HG03558 (cell line): ENCODE results near the gene MIF4GD.
A peak's percentile ranks its signal among the peaks of the same experiment; 100 is the strongest.
"Not testable (repeated sequence)": the region's sequence is repeated elsewhere in the genome, so short reads cannot be mapped to it uniquely, and the experiment has no call there.

Experiments used
- ATAC-seq: cut with Tn5 transposase; IDR thresholded peaks from one replicate; pipeline ENCODE4 v1.9.1; 2021; ENCODE audit warnings: moderate number of reproducible peaks; ENCODE audit not compliant: unreplicated experiment; ENCODE audit errors: extremely low read depth

Gene MIF4GD

DNA sequence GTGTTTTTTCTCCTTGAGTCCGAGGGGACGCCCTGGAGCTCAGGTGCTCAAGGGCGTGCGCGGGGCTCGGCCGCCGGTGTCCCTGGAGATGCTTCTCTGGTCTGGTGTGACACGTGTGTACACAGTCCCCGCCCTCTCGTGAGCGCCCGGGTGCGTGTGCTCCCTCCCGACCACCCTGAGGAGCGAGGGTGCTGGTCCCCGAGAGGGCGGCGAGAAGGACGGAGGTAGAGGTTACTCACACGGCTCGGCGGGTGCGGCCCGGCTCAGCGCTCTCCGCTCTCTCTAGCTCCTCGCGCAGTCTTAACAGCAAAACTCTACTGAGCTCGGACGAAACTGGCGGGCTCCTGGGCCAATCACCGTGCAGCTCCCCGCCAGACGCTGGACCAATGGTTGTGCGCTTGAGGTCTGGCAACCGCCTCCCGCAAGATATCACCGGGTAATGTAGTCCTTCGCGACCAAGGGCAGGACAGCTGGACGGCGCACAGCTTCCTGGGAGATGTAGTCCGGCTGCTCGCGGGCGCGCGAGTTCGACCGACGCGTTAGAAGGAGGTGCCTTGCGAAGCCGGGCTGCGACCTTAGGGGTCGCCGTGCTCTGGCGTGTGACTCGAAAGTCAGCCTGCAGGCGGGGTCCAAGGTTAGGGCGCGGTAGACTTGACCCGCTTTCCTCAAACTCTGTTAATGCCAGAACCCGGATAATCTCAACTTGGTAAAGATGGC is 18.2 kb upstream of the MIF4GD start, which contains the start of gene SLC25A19:
Gene SLC25A19 (minus strand): TSS at position 319 of the 717 bp plus-strand sequence. CDS start 2,669 bp downstream, outside the sequence.
- peak; percentile 69 for ATAC-seq

GRCh38 chr17:75288770-75289114 is 17.7 kb upstream of the MIF4GD start:
- no peak for ATAC-seq

DNA sequence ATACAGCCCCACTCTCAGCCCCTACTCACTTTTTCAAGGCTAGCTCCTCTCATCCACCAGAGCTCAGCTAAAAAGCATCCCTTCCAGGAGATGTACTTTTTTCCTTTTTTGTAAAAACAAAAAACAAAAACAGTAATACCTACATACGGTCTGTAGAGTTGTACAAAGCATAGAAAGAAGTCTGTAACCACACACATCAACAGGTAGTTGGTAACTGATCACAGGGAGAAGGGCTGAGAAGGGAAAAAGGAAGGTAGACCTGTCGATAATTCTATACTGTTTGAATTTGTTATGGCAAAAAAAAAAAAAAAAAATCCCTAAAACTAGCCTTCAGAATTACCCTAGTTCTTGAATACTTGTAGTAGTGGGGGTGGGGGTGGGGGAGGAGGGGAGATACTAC is 17.3 kb upstream of the MIF4GD start:
- ATAC-seq = no peak

DNA sequence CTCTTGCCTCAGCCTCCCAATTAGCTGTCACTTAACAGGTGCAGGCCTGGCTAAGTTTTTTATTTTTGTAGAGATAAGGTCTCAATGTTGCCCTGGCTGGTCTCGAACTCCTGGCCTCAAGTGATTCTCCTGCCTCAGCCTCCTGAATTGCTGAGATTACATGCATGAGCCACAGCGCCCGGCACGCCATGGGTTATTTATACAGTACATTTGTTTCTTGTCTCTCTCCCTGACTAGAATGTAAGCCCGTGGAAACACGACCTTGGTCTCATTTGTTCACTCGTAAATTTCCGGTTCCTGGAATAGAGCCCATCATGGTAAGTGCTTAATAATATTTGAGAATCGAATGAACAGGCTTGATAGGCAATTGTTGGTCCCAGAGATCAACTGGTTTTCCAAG is 16.2 kb upstream of the MIF4GD start:
- no peak for ATAC-seq

GRCh38 chr17:75285123-75285522 is 14.1 kb upstream of the MIF4GD start:
- ATAC-seq = no peak

DNA sequence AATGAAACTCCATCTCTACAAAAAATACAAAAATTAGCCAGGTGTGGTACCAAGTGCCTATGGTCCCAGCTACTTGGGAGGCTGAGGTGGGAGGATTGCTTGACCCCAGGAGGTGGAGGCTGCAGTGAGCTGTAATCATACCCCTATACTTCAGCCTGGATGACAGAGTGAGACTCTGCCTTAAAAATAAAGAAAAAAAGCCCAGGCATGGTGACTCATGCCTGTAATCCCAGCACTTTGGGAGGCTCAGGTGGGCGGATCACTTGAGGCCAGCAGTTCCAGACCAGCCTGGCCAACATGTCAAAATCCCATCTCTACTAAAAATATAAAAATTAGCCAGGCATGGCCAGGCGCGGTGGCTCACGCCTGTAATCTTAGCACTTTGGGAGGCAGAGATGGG is 9.2 kb upstream of the MIF4GD start:
- ATAC-seq = not testable (repeated sequence)

GRCh38 chr17:75277664-75278071 is 6.6 kb upstream of the MIF4GD start:
- no peak for ATAC-seq

- no peak for ATAC-seq
Observed at GRCh38 chr17:75273977-75274708, 3.1 kb upstream of the MIF4GD start.

DNA sequence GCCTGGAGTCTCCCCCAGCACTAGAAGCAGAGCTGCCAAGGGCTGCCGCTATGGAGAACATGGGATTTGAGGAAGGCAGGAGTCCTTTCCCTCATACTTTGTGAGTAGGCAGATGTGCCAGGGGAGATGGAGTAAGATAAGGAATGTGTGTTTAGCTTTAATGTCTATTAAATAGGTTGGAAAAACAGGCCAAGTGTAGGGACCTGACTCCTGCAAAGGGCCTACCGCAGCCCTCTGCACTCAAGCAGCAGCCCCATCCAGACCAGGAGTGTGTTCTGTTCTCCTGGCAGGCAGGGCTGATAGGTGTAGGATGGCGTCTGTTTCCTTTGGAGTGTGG is 1.8 kb upstream of the MIF4GD start:
- no peak for ATAC-seq

DNA sequence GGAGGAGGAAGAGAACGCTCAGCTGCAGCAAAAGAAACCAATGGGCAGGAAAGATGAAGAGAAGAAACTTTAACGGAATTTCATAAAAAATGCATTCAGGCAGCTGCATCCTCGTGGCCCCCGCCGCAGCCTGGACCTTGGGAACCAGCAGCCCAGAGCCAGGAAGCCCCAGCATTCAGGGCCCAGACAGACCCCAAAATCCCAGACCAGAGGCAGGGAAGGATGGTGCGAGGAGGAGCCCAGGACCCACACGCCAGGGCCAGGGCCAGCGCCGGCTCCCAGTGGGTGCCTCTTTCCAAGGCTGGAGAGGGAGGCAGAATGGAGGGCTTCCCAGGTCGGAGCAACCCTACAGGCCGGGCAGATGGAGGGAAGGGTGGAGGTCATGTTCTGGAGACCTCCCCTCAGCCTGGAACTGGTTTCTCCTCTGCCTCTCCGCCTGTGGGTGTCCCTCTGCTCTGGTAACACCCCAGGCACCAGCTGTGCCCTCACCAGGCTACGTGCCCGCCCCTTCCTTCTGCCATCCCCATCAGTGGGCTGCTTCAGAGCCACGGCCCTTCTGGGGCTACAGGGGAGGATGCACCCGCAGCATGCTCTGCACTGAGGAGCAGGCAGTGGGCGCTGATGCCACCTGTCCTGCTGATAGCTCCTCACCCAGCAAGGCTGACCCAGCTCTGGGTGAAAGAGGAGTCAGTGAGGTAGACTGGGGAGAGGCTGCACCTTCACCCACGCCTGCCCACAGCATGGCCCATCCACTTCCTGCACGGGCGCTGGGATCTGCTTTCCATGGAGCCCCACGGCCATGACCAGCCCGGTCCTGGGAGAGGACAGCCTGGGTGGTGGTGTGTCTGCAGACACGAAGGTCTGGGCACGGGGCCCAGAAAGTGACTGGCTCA is 1.2 kb upstream of the MIF4GD start:
- ATAC-seq = no peak

DNA sequence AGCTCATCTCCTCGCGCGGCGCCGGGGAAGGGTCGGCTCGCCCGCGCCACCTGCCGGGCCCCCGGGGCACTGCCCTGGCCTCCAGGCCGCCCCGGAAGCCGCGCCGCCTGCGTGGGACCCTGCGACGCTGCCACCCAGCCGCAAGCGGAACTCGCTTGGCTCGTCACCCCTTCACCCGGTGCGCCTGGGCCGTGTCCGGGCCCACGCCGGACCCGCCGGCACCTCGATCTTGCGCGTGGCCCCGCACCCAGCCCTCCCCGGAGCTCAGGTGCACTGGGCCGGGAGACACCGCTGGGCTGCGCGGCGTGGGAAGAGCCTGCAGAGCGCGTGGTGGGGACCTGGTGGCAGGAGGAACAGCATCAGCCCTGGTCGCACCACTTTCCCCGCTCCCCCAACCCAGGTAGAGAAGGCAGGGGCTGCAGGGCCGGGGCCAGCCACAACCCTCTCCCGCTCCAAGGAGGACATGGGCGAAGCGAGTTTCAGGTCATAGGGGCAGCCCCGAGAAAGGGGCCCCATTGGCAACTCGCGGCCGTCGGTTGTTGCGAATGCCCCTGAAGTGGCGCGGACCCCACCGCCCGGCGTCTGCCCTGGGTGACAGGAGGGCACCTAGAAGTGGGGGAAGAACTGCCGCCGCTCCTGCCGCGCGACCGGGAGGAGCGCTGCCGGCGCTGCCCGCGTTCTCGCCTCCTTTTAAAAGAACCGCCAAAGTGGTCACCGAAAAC is 363 bp upstream of the MIF4GD start:
- peak; percentile 42 for ATAC-seq

- ATAC-seq = peak; percentile 20
Observed at GRCh38 chr17:75270218-75270965, 639 bp downstream of the MIF4GD start.

- no peak for ATAC-seq
Observed at GRCh38 chr17:75269844-75270217, 1.2 kb downstream of the MIF4GD start.

DNA sequence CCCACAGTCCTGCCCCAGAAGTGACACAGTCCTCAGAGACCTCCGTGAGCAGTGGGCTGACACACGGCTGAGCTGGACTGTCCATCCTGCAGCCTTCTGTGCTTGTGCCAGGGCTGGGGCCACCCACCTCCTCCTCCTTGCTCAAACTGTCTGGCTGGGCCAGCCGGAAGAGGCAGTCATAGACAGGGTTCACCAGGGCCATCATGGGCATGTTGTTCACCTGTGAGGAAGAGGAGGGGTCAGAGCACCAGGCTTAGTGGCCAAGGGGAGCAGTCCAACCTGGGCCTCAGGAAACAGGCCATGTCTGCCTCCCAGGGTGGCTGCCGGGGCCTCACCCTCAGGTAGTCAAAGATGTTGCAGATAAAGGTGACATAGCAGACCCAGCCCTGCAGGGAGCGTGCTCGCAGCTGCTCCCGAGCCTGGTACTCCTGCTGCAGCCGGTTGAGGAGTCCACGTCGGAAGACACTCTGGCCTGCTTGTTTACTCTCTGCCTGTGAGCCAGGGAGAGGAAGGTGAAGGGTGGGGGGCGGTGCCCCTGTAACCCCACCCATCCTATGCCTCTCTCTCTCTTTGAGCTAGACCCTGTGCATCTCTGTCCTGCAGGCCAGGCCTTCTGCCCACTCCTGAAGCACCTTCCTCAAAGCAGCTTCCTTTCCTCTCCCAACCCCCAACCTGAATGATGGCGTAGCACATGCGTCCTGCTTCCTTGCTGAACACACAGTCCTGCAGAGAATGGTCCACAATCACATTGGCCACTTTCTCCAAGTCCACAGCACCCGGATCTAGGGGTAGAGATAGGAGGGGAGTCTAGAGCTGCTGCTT is 3.4 kb downstream of the MIF4GD start:
- no peak for ATAC-seq

- no peak for ATAC-seq
Observed at GRCh38 chr17:75267153-75267410, 3.9 kb downstream of the MIF4GD start.

- no peak for ATAC-seq
Observed at GRCh38 chr17:75266316-75267152, 4.5 kb downstream of the MIF4GD start.

DNA sequence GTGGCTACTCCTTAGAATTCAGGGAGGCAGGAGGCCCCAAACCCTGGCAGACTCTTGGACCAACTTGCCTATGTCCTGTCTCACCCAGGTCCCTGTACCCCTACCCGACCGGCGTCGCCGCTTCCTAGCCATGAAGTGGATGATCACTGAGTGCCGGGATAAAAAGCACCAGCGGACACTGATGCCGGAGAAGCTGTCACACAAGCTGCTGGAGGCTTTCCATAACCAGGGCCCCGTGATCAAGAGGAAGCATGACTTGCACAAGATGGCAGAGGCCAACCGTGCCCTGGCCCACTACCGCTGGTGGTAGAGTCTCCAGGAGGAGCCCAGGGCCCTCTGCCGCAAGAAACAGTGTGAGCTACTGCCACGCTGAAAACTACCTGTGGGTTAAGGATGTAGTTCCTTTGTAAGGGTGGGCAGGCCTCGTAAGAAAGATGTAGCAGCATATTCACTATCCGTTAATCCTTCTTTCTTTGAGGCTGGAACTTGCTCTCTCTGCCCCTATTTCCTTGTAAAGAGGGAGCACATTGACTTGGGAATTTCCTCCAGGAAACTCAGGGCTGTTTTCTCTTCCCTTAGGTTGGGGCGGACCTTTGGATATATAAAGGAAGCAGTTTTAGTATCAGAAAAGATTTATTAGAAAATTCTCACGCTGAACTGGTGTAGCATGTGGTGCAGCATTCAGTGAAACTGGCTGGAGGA is 5.3 kb downstream of the MIF4GD start:
- ATAC-seq = no peak

GRCh38 chr17:75263055-75263454 is 8.0 kb downstream of the MIF4GD start:
- no peak for ATAC-seq
